Measurements from ENCODE around the gene PHACTR2. TPM values are rescaled to one million over a fixed set of nuclear protein-coding genes. Genes with fewer than 3 reads are reported as not detected.
A peak's percentile ranks its signal among the peaks of the same experiment; 100 is the strongest.

Gene PHACTR2
- total RNA-seq, 1 experiment from 2014 or later, result not detected

DNA sequence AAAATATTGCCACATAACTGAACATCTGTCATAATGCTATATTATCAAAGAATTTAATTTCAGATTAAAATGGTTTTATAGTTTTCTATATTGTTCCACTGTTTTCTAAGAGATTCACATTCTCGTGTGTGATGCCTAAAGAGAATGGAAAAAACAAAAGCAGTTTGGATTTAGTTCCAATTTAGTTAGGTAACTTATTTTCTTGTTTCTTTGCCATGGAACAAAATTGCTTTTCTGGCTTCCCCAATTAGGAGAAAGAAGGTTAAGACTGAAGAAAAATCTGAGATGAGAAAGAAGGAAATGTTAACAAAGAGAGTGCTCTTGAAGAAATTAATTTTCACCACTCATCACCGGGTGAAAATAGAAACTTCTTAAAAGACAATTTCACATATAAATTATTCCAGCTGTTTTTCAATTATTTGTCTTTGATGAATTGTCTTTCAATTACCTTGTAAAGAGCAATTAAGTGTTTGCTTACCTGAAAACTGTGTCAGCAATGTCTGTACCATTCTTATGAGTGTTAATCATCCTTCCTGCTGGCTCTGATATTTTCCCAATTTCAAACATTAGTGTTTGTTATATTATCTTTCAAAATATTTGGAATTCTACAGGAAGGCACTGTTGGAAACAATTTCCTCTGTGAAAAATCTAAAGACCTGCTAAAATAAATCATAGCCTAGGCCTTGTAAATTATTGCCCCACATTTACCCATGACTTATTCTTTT is 19.5 kb downstream of the PHACTR2 start:
- DNase-seq, result no peak
- Histone ChIP-seq H3K79me2 (ENCODE audit: low read length) (no peaks in the 10 kb centered on the region), H3K9me3 (ENCODE audit: low read length) (no peaks in the 10 kb centered on the region), H3K4me1 (ENCODE audit: low read length) (no peaks in the 10 kb centered on the region), H3K27ac (ENCODE audit: low read length) (no peak overlapping the region), H2AFZ (ENCODE audit: low read length) (no peak overlapping the region), H3K36me3 (ENCODE audit: insufficient read depth, low read length) (no peaks in the 10 kb centered on the region), H3K9me2 (replicated peaks; ENCODE audit: insufficient read depth, low read length) (no peaks in the 10 kb centered on the region), H4K20me1 (ENCODE audit: insufficient read depth, low read depth, low read length) (no peaks in the 10 kb centered on the region), H3K4me2 (ENCODE audit: low read depth, low read length, poor library complexity, severe bottlenecking) (no peak overlapping the region), H3K4me3 (ENCODE audit: low read length) (no peak overlapping the region), H3K9ac (ENCODE audit: low read length) (no peak overlapping the region), H3K27me3 (ENCODE audit: low read length) (0 out of 2 replicates have a peak, but pooled peaks cover under 1% of the 10 kb centered on the region)

DNA sequence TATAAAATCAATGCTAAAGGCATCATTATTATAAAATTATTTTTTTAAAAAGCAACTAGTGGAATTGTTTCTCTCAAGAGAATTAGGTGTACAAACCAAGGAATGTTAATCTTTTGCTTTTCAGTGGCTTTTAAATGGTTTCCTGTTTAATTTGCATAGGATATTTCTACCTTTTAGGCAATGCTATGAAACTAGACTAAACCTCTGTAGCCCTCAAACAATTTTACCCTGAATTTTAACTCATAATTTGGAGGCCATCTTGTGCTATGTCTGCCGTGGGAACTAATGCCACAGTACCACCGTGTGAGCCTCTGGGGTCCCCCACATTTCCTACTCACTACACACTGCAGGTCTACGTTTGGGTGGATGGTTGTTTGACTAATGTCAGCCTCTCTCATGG is 20.6 kb downstream of the PHACTR2 start:
- no peaks in the 10 kb centered on the region for H3K4me1 ChIP-seq (ENCODE audit: low read length)
- no peaks in the 10 kb centered on the region for H3K9me2 ChIP-seq (replicated peaks; ENCODE audit: insufficient read depth, low read length)
- no peaks in the 10 kb centered on the region for H3K9me3 ChIP-seq (ENCODE audit: low read length)
- no peaks in the 10 kb centered on the region for H4K20me1 ChIP-seq (ENCODE audit: insufficient read depth, low read depth, low read length)
- H3K27ac ChIP-seq (ENCODE audit: low read length), result no peak overlapping the region
- no peak overlapping the region for H3K4me2 ChIP-seq (ENCODE audit: low read depth, low read length, poor library complexity, severe bottlenecking)
- H3K36me3 ChIP-seq (ENCODE audit: insufficient read depth, low read length), result no peaks in the 10 kb centered on the region
- DNase-seq, result no peak
- no peak overlapping the region for H3K4me3 ChIP-seq (ENCODE audit: low read length)
- no peak overlapping the region for H3K9ac ChIP-seq (ENCODE audit: low read length)
- no peaks in the 10 kb centered on the region for H3K79me2 ChIP-seq (ENCODE audit: low read length)
- no peaks in the 10 kb centered on the region for H3K27me3 ChIP-seq (ENCODE audit: low read length)
- H2AFZ ChIP-seq (ENCODE audit: low read length), result no peak overlapping the region

DNA sequence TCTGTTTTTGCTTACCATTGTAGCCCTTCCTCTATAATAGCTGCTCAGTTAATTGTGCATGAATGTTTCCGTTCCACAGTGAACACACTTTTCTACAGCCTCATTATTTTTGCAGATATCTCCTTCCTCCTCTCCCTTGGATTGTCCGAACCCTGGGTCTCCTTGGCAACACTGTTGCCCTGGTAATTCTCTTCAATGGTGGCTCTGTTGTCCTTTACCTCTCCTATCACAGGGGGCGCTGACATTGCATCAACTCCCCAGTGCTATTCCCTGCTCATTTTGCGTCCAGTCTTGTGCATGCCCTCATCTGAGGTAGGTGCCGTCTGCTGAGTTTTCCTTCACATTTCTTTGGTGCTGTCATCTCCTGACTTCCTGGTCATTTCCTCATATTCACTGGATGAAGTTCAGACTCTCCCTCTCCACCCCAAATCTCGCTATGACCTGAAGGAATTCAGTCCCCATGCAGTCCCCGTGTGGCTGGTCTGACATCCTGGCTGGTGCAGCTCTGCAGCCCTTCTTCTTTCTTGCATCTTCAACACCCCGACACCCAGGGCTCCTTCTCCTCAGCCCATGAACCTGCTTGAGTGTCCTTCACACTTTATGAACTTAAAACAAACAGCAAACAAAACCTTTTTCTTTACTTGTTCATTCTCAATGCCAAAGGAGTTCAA is 21.1 kb downstream of the PHACTR2 start:
- H3K79me2 ChIP-seq (ENCODE audit: low read length), result no peaks in the 10 kb centered on the region
- H3K27ac ChIP-seq (ENCODE audit: low read length), result no peak overlapping the region
- H3K4me2 ChIP-seq (ENCODE audit: low read depth, low read length, poor library complexity, severe bottlenecking), result no peak overlapping the region
- no peaks in the 10 kb centered on the region for H3K36me3 ChIP-seq (ENCODE audit: insufficient read depth, low read length)
- H3K9ac ChIP-seq (ENCODE audit: low read length), result no peak overlapping the region
- no peak overlapping the region for H3K4me3 ChIP-seq (ENCODE audit: low read length)
- peak; percentile 48 for DNase-seq
- H4K20me1 ChIP-seq (ENCODE audit: insufficient read depth, low read depth, low read length), result no peaks in the 10 kb centered on the region
- no peak overlapping the region for H2AFZ ChIP-seq (ENCODE audit: low read length)
- no peaks in the 10 kb centered on the region for H3K9me2 ChIP-seq (replicated peaks; ENCODE audit: insufficient read depth, low read length)
- no peaks in the 10 kb centered on the region for H3K27me3 ChIP-seq (ENCODE audit: low read length)
- H3K4me1 ChIP-seq (ENCODE audit: low read length), result no peaks in the 10 kb centered on the region
- H3K9me3 ChIP-seq (ENCODE audit: low read length), result no peaks in the 10 kb centered on the region

DNA sequence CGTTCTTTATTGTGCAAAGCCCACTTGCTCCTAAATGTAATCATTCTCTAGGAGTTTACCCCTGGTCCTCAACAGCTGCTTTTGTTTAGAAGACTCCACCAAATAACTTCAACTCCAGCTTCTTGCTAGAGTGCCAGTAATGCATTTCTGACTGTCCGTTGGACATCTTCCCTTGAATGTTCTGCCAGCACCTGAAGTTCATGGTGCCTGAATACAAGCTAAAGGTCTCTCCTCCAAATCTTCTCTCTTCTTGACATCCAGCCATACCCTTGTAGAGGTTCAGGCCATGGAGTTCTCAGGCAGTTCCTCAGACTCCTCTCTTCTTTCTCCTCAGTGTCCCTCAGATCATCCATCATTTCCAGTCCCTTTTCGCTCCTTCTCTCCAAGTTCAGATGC is 21.7 kb downstream of the PHACTR2 start:
- Histone ChIP-seq H3K9ac (ENCODE audit: low read length) (no peak overlapping the region), H3K9me3 (ENCODE audit: low read length) (no peaks in the 10 kb centered on the region), H2AFZ (ENCODE audit: low read length) (no peak overlapping the region), H4K20me1 (ENCODE audit: insufficient read depth, low read depth, low read length) (no peaks in the 10 kb centered on the region), H3K9me2 (replicated peaks; ENCODE audit: insufficient read depth, low read length) (no peaks in the 10 kb centered on the region), H3K4me1 (ENCODE audit: low read length) (no peaks in the 10 kb centered on the region), H3K36me3 (ENCODE audit: insufficient read depth, low read length) (no peaks in the 10 kb centered on the region), H3K27me3 (ENCODE audit: low read length) (no peaks in the 10 kb centered on the region), H3K4me3 (ENCODE audit: low read length) (no peak overlapping the region), H3K4me2 (ENCODE audit: low read depth, low read length, poor library complexity, severe bottlenecking) (no peak overlapping the region), H3K27ac (ENCODE audit: low read length) (no peak overlapping the region), H3K79me2 (ENCODE audit: low read length) (no peaks in the 10 kb centered on the region)
- no peak for DNase-seq

DNA sequence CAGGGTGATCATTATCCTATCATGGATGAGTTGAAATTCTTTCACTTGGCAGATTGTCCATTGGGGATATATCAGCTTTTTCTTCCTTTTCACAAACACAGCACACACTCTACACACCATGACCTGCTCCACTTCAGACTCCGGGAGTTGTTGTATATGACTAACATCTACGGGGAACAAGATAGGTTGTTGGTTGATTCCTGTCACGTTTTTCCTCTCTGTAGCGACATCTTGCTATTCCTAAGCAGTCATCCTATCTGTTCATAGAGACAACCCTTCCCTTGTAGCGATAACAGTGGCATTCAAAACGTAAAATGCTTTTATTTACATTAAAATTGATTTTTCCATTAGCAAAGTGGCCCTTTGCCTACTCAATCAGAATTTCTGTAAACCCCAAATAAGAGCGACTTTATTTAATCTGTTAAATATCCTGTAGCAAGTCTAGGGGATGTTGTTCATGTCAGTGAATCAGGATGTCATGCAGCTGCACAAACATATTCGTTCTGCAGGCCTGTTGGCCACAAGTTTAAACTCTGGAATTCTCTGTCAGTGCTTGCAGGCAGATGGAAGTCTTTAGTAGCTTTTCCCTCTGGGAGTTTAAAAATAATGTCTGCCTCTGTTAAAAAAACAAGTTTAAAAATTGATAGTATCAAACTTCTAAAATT is 23.1 kb downstream of the PHACTR2 start:
- no peaks in the 10 kb centered on the region for H3K27me3 ChIP-seq (ENCODE audit: low read length)
- H3K9me2 ChIP-seq (replicated peaks; ENCODE audit: insufficient read depth, low read length), result no peaks in the 10 kb centered on the region
- no peak overlapping the region for H3K4me3 ChIP-seq (ENCODE audit: low read length)
- H3K27ac ChIP-seq (ENCODE audit: low read length), result no peak overlapping the region
- H3K4me1 ChIP-seq (ENCODE audit: low read length), result no peaks in the 10 kb centered on the region
- H3K9ac ChIP-seq (ENCODE audit: low read length), result no peak overlapping the region
- no peaks in the 10 kb centered on the region for H3K9me3 ChIP-seq (ENCODE audit: low read length)
- no peak overlapping the region for H3K4me2 ChIP-seq (ENCODE audit: low read depth, low read length, poor library complexity, severe bottlenecking)
- H3K79me2 ChIP-seq (ENCODE audit: low read length), result no peaks in the 10 kb centered on the region
- DNase-seq, result no peak
- H2AFZ ChIP-seq (ENCODE audit: low read length), result no peak overlapping the region
- no peaks in the 10 kb centered on the region for H3K36me3 ChIP-seq (ENCODE audit: insufficient read depth, low read length)
- H4K20me1 ChIP-seq (ENCODE audit: insufficient read depth, low read depth, low read length), result no peaks in the 10 kb centered on the region

DNA sequence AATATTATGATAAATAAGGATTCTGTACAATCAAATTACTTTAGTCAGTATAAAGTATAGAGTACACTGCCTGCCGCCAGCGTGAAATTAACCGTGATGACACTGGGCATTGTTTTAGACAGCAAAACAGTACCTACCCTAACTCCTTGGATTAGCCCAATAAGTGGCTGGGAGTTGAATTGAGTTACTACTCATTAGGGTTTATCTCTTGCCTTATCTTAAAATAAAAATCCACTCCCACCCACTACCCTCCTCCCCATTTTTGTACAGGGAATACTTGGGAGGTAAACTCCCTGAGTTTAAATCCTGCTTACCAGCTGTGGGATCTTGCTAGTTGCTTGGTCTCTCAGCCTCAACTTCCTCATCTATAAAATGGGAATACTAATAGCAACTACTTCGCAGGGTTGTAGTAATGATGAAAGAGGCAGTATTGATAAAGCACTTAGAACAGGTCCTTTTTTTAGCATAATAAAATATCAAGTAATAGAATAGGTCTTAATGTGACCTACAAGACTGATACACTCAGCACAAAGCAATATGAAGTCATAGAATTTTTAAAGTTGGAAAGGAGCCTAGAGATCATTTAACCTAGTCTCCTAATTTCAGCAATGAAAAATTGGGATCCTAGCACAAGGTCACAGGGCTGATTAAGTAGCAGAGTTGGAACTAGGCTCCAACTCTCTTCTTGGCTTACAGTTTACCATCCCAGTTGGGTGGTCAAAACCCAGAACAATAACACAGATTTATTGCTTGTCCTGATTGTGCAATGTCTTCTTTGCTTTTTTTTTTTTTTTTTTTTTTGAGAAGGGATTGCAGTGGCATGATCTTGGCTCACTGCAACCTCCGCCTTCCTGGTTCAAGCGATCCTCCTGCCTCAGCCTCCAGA is 23.8 kb downstream of the PHACTR2 start:
- Histone ChIP-seq H3K27ac (ENCODE audit: low read length) (no peak overlapping the region), H3K9me3 (ENCODE audit: low read length) (no peaks in the 10 kb centered on the region), H3K9me2 (replicated peaks; ENCODE audit: insufficient read depth, low read length) (no peaks in the 10 kb centered on the region), H3K79me2 (ENCODE audit: low read length) (no peaks in the 10 kb centered on the region), H3K4me1 (ENCODE audit: low read length) (no peaks in the 10 kb centered on the region), H2AFZ (ENCODE audit: low read length) (no peak overlapping the region), H3K27me3 (ENCODE audit: low read length) (no peaks in the 10 kb centered on the region), H3K4me3 (ENCODE audit: low read length) (no peak overlapping the region), H3K9ac (ENCODE audit: low read length) (no peak overlapping the region), H3K36me3 (ENCODE audit: insufficient read depth, low read length) (no peaks in the 10 kb centered on the region), H4K20me1 (ENCODE audit: insufficient read depth, low read depth, low read length) (no peaks in the 10 kb centered on the region), H3K4me2 (ENCODE audit: low read depth, low read length, poor library complexity, severe bottlenecking) (no peak overlapping the region)
- DNase-seq, result no peak

DNA sequence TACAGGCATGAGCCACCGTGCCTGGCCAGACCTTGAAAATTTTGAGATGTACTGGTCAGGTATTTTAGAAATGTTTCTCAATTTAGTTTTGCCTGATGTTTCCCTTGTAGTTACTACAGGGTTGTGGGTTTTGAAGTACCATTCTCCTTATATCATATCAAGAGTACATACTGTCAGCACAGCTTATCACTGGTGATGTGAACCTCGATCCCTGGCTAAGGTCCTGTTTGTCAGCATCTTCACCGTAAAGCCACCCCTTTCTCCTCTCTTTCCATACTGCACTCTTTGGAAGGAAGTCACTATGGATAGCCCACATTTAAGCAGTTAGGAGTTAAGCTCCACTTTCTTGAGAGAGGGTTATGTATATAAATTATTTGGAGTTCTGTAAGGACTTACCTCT is 27.8 kb downstream of the PHACTR2 start:
- Histone ChIP-seq H3K4me1 (ENCODE audit: low read length) (no peaks in the 10 kb centered on the region), H3K79me2 (ENCODE audit: low read length) (no peaks in the 10 kb centered on the region), H3K27ac (ENCODE audit: low read length) (no peak overlapping the region), H3K27me3 (ENCODE audit: low read length) (no peaks in the 10 kb centered on the region), H3K4me3 (ENCODE audit: low read length) (no peak overlapping the region), H3K4me2 (ENCODE audit: low read depth, low read length, poor library complexity, severe bottlenecking) (no peak overlapping the region), H4K20me1 (ENCODE audit: insufficient read depth, low read depth, low read length) (no peaks in the 10 kb centered on the region), H3K9me2 (replicated peaks; ENCODE audit: insufficient read depth, low read length) (no peaks in the 10 kb centered on the region), H3K9me3 (ENCODE audit: low read length) (no peaks in the 10 kb centered on the region), H2AFZ (ENCODE audit: low read length) (no peak overlapping the region), H3K36me3 (ENCODE audit: insufficient read depth, low read length) (no peaks in the 10 kb centered on the region), H3K9ac (ENCODE audit: low read length) (no peak overlapping the region)
- no peak for DNase-seq

DNA sequence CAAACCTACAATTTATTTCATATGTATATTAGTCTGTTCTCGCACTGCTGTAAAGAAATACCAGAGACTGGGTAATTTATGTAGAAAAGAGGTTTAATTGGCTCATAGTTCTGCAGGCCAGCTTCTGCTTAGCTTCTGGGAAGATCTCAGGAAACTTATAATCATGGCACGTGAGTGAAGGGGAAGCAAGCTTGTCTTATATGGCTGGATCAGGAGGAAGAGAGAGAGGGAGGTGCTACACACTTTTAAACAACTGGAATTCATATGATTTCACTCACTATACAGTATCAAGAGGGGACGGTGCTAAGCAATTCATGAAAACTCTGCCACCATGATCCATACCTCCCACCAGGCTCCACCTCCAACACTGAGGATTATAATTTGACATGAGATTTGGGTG is 29.9 kb downstream of the PHACTR2 start:
- Histone ChIP-seq H3K27me3 (ENCODE audit: low read length) (no peaks in the 10 kb centered on the region), H4K20me1 (ENCODE audit: insufficient read depth, low read depth, low read length) (no peaks in the 10 kb centered on the region), H3K79me2 (ENCODE audit: low read length) (no peaks in the 10 kb centered on the region), H3K9me2 (replicated peaks; ENCODE audit: insufficient read depth, low read length) (no peaks in the 10 kb centered on the region), H3K27ac (ENCODE audit: low read length) (no peak overlapping the region), H3K4me1 (ENCODE audit: low read length) (no peaks in the 10 kb centered on the region), H3K4me3 (ENCODE audit: low read length) (no peak overlapping the region), H3K9me3 (ENCODE audit: low read length) (no peaks in the 10 kb centered on the region), H3K36me3 (ENCODE audit: insufficient read depth, low read length) (no peaks in the 10 kb centered on the region), H2AFZ (ENCODE audit: low read length) (no peak overlapping the region), H3K4me2 (ENCODE audit: low read depth, low read length, poor library complexity, severe bottlenecking) (no peak overlapping the region), H3K9ac (ENCODE audit: low read length) (no peak overlapping the region)
- no peak for DNase-seq
